GM12872 (cell line): ENCODE results near the gene SORCS2.

Experiments
- TF ChIP-seq, protein P1 (sequence below): IDR thresholded peaks from 3 replicates; pipeline ENCODE4 v1.5.1; 2011; ENCODE audit warnings: low read depth, mild to moderate bottlenecking, low read length, moderate library complexity; ENCODE audit not compliant: insufficient read depth

SORCS2 gene

DNA sequence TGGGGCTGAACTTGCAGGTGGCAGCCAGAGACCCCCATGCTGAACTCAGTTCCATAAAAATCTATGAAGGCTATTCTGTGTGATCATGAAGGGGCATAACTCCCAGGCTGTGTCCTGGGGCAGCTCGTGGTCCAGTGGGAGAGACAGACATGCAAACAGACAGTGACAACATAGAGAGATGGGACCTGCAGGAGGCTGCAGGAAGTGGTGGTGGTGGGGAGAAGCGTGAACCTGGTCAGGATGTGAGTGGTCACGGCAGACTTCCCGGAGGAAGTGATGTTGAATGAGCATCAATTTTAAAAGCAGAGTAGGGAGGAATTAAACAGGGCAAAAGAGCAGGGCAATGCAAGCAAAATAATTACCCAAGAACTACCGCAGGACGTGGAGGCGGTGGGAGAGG, 23.2 kb upstream of the SORCS2 start:
- TF ChIP-seq, protein P1, sequence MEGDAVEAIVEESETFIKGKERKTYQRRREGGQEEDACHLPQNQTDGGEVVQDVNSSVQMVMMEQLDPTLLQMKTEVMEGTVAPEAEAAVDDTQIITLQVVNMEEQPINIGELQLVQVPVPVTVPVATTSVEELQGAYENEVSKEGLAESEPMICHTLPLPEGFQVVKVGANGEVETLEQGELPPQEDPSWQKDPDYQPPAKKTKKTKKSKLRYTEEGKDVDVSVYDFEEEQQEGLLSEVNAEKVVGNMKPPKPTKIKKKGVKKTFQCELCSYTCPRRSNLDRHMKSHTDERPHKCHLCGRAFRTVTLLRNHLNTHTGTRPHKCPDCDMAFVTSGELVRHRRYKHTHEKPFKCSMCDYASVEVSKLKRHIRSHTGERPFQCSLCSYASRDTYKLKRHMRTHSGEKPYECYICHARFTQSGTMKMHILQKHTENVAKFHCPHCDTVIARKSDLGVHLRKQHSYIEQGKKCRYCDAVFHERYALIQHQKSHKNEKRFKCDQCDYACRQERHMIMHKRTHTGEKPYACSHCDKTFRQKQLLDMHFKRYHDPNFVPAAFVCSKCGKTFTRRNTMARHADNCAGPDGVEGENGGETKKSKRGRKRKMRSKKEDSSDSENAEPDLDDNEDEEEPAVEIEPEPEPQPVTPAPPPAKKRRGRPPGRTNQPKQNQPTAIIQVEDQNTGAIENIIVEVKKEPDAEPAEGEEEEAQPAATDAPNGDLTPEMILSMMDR, result no peak

DNA sequence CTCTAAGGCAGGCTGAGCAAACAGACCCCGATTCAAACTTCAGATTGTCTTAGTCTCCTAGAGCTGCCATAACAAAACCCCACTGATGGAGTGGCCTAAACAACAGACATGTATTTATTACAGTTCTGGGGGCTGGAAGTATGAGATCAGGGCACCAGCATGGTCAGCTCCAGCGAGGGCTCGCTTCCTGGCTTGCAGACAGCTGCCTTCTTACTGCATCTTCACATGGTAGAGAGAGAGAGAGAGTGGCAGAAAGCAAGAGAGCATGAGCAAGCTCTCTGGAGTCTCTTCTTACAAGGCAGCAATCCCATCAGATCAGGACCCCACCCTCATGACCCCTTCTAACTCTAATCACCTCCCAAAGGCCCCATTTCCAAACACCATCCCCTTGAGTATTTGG, 22.3 kb upstream of the SORCS2 start:
- TF ChIP-seq, protein P1, result no peak

- TF ChIP-seq, protein P1, result no peak
Measured at GRCh38 chr4:7171191-7171900, 21.0 kb upstream of the SORCS2 start.

GRCh38 chr4:7172508-7172907, 19.8 kb upstream of the SORCS2 start:
- TF ChIP-seq, protein P1, result no peak

DNA sequence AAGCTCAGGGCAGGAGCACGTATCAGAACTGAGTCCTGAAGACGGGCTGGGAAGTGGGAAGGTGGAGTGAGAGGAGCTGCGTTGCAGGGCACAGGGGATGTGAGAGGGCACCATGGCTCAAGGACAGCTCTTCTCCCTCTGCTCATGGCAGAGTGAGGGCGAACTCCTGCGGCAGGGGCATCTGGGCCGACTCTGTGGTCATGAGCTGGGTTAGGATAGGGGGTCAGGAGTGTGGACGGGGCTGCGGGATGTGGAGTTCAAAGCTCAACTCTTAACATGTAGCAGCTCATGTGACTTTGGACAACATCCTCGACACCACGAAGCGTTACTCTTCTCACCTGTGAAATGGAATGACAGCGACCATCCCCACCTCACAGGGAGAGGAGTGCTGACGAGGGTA, 19.4 kb upstream of the SORCS2 start:
- TF ChIP-seq, protein P1, result no peak

DNA sequence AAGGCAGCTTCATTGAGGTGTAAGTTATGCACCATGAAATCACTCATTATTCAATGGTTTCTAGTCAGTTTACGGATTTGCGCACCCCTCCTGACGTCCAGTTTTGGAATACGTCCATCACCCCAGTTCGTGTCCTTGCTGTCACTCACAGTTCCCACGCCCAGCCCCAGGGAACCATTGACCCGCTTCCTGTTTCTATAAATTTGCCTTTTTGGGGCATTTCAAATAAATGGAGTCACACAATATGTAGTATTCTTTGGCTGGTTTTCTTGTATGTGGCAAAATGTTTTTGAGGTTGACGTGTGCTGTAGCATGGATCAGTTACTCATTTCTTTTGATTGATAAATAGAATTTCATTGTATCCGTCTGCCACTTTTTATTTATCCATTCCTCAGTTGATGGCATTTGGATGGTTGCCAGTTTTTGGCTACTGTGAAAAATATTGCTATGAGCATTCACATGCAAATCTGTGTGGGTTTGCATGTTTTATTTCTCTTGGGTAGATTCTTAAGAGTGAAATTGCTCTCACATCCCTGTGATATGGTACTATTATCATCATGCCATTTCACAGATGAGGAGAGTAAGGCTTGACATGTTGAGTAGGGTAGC, 18.4 kb upstream of the SORCS2 start:
- TF ChIP-seq, protein P1, result no peak

DNA sequence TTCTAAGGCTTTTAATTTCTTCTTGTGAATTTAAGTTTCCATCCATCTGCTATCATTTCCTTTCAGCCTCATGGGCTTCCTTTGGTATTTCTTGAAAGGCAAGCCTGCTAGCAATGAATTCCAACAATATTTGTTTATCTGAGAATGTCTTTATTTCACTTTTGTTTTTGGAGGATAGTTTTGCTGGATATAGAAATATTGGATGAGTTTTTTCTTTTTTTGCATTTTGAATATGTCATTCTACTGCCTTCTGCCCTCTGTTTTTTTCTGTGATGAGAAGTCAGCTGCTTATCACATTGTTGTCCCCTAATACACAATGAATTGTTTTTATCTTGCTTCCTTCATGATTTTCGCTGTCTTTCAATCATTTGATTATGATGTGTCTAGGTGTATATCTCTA, 13.2 kb upstream of the SORCS2 start:
- TF ChIP-seq, protein P1, result no peak
